Osteocyte (in vitro differentiated cells): ENCODE results near the gene OR10J1. TPM values are rescaled to one million over a fixed set of nuclear protein-coding genes. Genes with fewer than 3 reads are reported as not detected.

Experiments
- DNase-seq: peaks from one replicate; pipeline ENCODE4 v3.0.0; 2021; ENCODE audit warnings: mixed read lengths; ENCODE audit not compliant: unreplicated experiment; ENCODE audit errors: extremely low spot score
- H3K27ac Mint-ChIP-seq: one replicate; pipeline ENCODE4 v1.8.0; 2021; ENCODE audit warnings: mild to moderate bottlenecking, mixed read lengths; ENCODE audit not compliant: unreplicated experiment
- H3K27me3 Mint-ChIP-seq: one replicate; pipeline ENCODE4 v1.8.0; 2021; ENCODE audit warnings: mixed read lengths; ENCODE audit not compliant: unreplicated experiment
- H3K36me3 Mint-ChIP-seq: one replicate; pipeline ENCODE4 v1.8.0; 2021; ENCODE audit warnings: mixed read lengths; ENCODE audit not compliant: unreplicated experiment
- H3K4me1 Mint-ChIP-seq: one replicate; pipeline ENCODE4 v1.8.0; 2021; ENCODE audit warnings: mixed read lengths; ENCODE audit not compliant: unreplicated experiment
- H3K4me3 Mint-ChIP-seq: one replicate; pipeline ENCODE4 v1.8.0; 2021; ENCODE audit warnings: mild to moderate bottlenecking, moderate library complexity, mixed read lengths; ENCODE audit not compliant: unreplicated experiment
- H3K9me3 Mint-ChIP-seq: one replicate; pipeline ENCODE4 v1.8.0; 2021; ENCODE audit warnings: mixed read lengths; ENCODE audit not compliant: unreplicated experiment
- total RNA-seq: library from RNA; stranded (reverse); gene quantifications from 2 replicates; pipeline ENCODE4 v1.2.1, GENCODE V29; 2021
- TF ChIP-seq, protein P1 (sequence below): fragments of 200-600 bp; sonication (generic); IDR thresholded peaks from 2 replicates; pipeline ENCODE4 v1.5.0; 2021; ENCODE audit warnings: antibody characterized with exemption, mild to moderate bottlenecking, moderate library complexity

OR10J1 gene
- total RNA-seq, 1 donor from 2014 or later: not detected

DNA sequence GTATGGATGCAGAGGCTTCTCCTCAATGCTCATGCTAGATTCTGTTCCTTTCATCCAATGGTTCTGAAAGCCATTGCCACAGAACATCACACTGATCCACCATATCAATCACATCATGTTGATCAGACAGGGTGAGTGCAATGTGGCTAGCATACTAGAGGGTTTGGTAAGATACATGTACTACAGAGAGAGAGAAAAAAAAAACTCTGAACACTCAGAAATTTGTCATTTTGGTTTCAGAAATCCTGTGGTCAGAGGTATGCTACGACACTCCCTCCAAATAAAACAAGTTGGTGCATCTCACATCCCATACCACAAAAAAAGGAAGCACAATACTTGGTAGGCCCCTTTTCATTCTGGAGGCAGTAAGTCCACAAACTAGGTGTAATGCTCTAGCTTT is 35.4 kb downstream of the OR10J1 start:
- peaks cover 5% of the 10 kb centered on the region for H3K9me3 Mint-ChIP-seq
- no peak overlapping the region for H3K27ac Mint-ChIP-seq
- H3K36me3 Mint-ChIP-seq: no peaks in the 10 kb centered on the region
- no peaks in the 10 kb centered on the region for H3K4me1 Mint-ChIP-seq
- TF ChIP-seq, protein P1, sequence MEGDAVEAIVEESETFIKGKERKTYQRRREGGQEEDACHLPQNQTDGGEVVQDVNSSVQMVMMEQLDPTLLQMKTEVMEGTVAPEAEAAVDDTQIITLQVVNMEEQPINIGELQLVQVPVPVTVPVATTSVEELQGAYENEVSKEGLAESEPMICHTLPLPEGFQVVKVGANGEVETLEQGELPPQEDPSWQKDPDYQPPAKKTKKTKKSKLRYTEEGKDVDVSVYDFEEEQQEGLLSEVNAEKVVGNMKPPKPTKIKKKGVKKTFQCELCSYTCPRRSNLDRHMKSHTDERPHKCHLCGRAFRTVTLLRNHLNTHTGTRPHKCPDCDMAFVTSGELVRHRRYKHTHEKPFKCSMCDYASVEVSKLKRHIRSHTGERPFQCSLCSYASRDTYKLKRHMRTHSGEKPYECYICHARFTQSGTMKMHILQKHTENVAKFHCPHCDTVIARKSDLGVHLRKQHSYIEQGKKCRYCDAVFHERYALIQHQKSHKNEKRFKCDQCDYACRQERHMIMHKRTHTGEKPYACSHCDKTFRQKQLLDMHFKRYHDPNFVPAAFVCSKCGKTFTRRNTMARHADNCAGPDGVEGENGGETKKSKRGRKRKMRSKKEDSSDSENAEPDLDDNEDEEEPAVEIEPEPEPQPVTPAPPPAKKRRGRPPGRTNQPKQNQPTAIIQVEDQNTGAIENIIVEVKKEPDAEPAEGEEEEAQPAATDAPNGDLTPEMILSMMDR: no peak
- peaks cover 4% of the 10 kb centered on the region for H3K27me3 Mint-ChIP-seq
- DNase-seq: no peak
- no peak overlapping the region for H3K4me3 Mint-ChIP-seq

DNA sequence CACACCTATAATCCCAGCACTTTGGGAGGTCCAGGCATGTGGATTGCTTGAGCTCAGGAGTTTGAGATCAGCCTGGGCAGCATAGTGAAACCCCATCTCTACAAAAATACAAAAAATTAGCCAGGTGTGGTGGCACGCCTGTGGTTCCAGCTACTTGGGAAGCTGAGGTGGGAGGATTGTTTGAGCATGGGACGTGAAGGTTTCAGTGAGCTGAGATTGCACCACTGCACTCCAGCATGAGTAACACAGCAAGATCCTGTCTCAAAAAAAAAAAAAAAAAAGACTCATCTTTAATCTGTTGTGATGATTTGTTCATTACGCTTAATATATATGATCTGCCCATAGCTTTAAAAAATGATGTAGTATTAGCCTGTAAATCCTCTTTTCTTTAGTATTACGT is 44.0 kb downstream of the OR10J1 start:
- no peaks in the 10 kb centered on the region for H3K36me3 Mint-ChIP-seq
- H3K4me3 Mint-ChIP-seq: no peak overlapping the region
- DNase-seq: no peak
- no peak overlapping the region for H3K27ac Mint-ChIP-seq
- H3K9me3 Mint-ChIP-seq: peaks cover 4% of the 10 kb centered on the region
- peaks cover 7% of the 10 kb centered on the region for H3K27me3 Mint-ChIP-seq
- TF ChIP-seq, protein P1: no peak
- H3K4me1 Mint-ChIP-seq: no peaks in the 10 kb centered on the region

Other genes with a start within 250 kb of the OR10J1 start
- gene ACKR1, start 234.8 kb upstream of the OR10J1 start, total RNA-seq: not detected in 2 replicates
- gene FCER1A, start 137.4 kb upstream of the OR10J1 start, total RNA-seq: not detected in 2 replicates
- gene OR10J4, start 7.5 kb upstream of the OR10J1 start, total RNA-seq: not detected in 2 replicates
- gene OR10J5, start 96.3 kb downstream of the OR10J1 start, total RNA-seq: not detected in 2 replicates
- gene APCS, start 148.1 kb downstream of the OR10J1 start, total RNA-seq: not detected in 2 replicates